Measurements from ENCODE around the gene ATP4B.

Gene ATP4B

GRCh38 chr13:113657851-113658741, at the start of gene ATP4B:
Gene ATP4B (minus strand): TSS chr13:113658198. CDS start chr13:113658144, 54 bp downstream.
- no peak for DNase-seq (ENCODE audit: low read depth)

- DNase-seq (ENCODE audit: low read depth): no peak
Observed at GRCh38 chr13:113672002-113672651, 14.1 kb upstream of the ATP4B start.

GRCh38 chr13:113671066-113672001, 13.3 kb upstream of the ATP4B start:
- DNase-seq (ENCODE audit: low read depth): no peak

- no peak for DNase-seq (ENCODE audit: low read depth)
Observed at GRCh38 chr13:113670541-113670940, 12.5 kb upstream of the ATP4B start.

- no peak for DNase-seq (ENCODE audit: low read depth)
Observed at GRCh38 chr13:113669755-113670341, 11.8 kb upstream of the ATP4B start.

GRCh38 chr13:113669231-113669754, 11.3 kb upstream of the ATP4B start:
- DNase-seq (ENCODE audit: low read depth): no peak

- no peak for DNase-seq (ENCODE audit: low read depth)
Observed at GRCh38 chr13:113668491-113668971, 10.5 kb upstream of the ATP4B start.

GRCh38 chr13:113667771-113668490, 9.9 kb upstream of the ATP4B start:
- no peak for DNase-seq (ENCODE audit: low read depth)

GRCh38 chr13:113666951-113667701, 9.1 kb upstream of the ATP4B start, which contains the start of gene GRK1:
Gene GRK1 (plus strand): TSS chr13:113667219. CDS start chr13:113667387, 168 bp downstream.
- DNase-seq (ENCODE audit: low read depth): no peak

GRCh38 chr13:113666329-113666670, 8.3 kb upstream of the ATP4B start:
- DNase-seq (ENCODE audit: low read depth): no peak

GRCh38 chr13:113665597-113666328, 7.8 kb upstream of the ATP4B start:
- DNase-seq (ENCODE audit: low read depth): no peak

GRCh38 chr13:113664751-113665596, 7.0 kb upstream of the ATP4B start:
- DNase-seq (ENCODE audit: low read depth): no peak

- no peak for DNase-seq (ENCODE audit: low read depth)
Observed at GRCh38 chr13:113663934-113664333, 5.9 kb upstream of the ATP4B start.

- no peak for DNase-seq (ENCODE audit: low read depth)
Observed at GRCh38 chr13:113661509-113661908, 3.5 kb upstream of the ATP4B start.

- no peak for DNase-seq (ENCODE audit: low read depth)
Observed at GRCh38 chr13:113660066-113660465, 2.1 kb upstream of the ATP4B start.

GRCh38 chr13:113659337-113659736, 1.3 kb upstream of the ATP4B start:
- no peak for DNase-seq (ENCODE audit: low read depth)

GRCh38 chr13:113658836-113659235, 838 bp upstream of the ATP4B start:
- no peak for DNase-seq (ENCODE audit: low read depth)

All from GM04503 (cell line).